HG03460 (cell line): ENCODE data around the gene LRRN4CL.
A peak's percentile ranks its signal among the peaks of the same experiment; 100 is the strongest.

ENCODE experiments used
- ATAC-seq: cut with Tn5 transposase; IDR thresholded peaks from one replicate; pipeline ENCODE4 v1.9.1; 2021; ENCODE audit not compliant: unreplicated experiment

LRRN4CL gene

GRCh38 chr11:62648185-62648966 lies 41.0 kb downstream of the LRRN4CL start:
- no peak for ATAC-seq

DNA sequence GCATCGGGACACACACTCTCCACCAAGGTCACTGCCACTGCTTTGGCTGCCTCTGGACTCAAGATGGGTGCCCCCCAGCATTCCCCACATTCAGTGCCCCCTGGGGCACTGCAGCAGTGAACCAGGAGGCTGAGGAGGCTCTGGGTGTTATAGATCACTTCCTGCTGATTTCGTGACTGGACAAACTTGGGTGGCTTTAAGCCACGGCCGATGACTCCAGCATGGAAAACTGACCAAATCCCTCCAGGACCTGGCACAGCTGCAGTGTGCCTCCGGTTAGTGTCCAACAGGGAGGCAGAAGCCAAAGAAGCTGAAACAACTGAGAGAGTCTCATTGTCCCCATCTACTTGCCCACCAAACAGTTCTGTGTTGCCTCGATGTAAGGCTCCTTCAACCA lies 41.7 kb downstream of the LRRN4CL start:
- ATAC-seq = no peak

DNA sequence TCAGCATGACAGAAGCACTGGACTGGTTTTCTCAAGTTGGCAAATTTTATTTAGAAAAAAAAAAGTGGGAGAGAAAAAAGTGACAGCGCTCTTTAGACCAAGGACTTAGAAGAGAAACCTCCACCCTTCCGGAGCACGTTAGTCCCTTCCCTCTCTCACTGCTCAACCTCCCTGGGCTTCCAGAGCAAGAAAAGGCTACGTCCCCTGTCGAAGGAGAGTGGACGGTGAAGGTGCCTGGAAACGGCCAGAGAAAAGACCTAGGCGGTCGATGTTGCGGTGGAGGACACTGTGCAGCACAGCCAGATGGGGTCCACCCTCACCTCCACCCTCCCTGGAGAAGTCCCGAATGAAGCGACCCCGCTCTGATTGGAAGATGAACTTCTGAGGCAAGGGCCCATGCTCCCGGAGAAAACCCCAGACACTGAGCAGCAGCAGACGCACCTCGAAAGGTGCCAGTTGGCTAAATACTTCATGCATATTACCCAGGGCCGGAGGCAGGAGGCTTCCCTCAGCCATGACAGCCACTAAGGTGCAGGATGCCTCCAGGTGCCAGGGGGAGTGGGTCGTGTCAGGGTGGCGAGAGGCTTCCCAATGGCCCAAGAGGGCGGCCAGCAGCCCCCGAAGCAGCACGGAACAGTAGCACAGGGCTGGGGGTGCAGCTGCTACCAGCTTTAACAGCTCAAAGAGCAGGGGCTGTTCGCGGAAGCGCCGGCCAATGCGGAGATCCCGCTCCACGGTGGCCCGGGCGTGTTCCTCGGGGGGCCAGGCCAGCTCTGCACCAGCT lies 42.3 kb downstream of the LRRN4CL start:
- no peak for ATAC-seq

DNA sequence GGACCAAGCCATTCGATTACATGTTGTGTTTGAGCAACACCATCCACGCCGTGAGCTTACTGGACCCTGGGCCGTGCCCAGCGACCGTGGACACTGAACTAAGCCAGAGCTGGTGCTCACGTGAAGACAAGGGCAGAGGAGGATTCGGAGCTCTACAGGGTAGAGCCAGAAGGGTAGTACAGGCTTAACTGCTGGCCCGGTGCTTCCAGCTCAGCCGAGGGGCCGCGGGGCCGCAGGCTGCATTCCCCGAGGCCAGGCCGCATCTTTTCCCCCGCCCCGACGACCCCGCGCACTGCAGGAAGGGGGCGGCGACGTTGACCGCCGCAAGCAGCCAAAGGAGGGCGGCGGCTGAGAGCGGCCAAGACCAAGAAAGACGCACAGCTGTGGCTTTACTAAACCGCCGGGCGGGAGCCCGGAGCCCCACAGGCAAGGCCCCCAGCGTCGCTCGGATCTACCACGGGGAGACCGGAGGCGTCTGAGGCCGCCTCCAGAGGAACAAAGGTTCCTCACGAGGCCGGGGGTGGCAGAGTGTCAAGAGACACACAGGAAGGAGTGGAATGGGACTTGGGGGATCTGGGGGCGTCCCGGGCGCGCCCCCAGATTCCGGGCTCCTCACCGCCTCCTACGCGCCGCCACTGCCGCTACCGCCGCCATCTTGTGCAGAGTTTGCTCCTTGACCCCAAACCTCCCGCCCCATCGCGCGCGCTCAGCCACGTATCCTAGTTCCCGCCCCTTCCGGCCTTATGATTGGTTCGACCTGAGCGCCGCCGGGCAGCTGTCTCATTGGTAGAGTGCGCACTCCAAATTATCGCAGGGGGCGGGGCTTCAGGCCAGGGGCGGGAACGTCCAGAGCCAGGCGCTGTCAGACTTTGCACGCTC lies 43.1 kb downstream of the LRRN4CL start, which contains the start of gene GANAB:
Gene GANAB (minus strand): TSS at position 668 of the 879 bp plus-strand sequence. CDS start 14 bp downstream, at position 654.
- ATAC-seq = peak; percentile 95

GRCh38 chr11:62645671-62645945 lies 43.7 kb downstream of the LRRN4CL start:
- no peak for ATAC-seq

- ATAC-seq = no peak
These were observed 45.1 kb downstream of the LRRN4CL start for GRCh38 chr11:62644220-62644619.
